HG03378 (cell line): ENCODE measurements around the gene VSNL1.

ENCODE experiments used
- ATAC-seq: cut with Tn5 transposase; IDR thresholded peaks from one replicate; pipeline ENCODE4 v1.9.1; 2021; ENCODE audit warnings: mild to moderate bottlenecking, moderate library complexity; ENCODE audit not compliant: unreplicated experiment

The VSNL1 gene

DNA sequence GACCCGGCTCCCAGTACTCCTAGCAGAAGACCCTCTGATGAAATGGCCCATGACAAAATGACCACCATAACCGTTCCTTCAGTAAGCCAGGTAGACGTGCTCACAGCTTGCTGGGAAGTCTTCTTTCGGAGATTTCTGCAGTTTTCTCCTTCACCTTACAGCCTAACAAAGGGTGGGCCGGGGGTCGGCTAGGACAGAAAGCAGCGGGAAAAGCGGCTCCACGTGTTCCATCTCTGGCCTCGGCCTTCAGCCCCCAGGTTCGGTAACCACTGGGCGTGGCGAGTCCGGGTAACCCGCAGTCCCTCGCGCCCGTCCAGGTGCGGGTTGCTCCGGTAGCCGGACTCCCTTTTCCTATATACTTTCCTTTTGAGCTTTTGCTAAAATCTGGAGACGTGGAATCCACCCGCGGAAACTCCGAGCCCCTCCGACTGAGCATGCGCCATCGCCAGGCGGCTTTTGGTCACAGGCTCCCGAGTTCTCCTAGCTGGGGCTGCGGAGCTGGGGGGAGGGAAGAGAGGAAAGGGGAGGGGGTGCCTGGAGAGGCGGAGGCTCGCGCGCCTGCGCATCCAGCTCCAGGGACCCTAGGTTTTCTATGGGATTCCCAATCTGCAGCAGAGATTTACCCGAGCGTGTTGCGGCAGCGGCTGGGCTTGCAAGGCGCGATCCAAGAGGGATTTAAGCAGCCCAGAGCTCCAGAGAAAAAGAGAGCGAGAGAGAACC, at the start of gene VSNL1:
VSNL1 (plus strand) TSS at position 604 of the 720 bp plus-strand sequence. CDS start 51,379 bp downstream, outside the sequence.
- ATAC-seq: no peak

DNA sequence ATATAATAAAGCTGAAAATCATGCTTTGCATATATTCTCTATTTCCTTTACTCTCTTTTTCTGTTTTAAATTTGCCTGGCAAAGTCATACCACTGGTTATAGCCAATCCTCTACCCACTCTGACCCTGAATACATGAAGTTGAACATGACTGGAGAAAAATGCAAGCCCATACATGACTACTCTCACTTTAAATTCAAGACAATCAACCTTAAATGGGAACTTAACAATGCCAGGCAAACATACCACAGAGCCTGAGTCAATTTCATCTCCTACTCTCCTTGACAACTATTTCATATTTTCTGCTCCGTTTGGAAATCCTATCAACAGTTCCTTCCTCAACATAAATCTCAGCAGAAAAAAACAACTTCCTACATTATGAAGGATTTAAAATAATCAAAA, 44.9 kb upstream of the VSNL1 start:
- ATAC-seq: no peak

DNA sequence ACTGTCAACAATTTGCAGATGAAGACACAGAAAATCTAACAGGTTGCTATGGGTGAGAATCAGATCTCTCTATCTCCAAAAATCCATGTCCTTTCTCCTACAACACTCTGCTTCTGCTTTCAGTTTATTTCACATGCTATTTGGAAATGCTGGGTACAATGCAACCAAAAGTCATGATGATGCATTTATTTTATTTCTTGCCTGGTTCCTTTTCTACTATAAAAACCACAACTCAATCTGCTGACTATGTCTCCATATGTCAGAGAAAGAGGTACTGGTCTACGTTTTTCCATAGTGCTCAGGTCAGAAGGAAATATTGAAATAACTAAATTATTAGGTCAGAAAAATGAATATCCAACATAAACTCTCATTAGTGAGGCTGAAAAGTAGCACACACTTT, 42.8 kb upstream of the VSNL1 start:
- ATAC-seq: no peak

DNA sequence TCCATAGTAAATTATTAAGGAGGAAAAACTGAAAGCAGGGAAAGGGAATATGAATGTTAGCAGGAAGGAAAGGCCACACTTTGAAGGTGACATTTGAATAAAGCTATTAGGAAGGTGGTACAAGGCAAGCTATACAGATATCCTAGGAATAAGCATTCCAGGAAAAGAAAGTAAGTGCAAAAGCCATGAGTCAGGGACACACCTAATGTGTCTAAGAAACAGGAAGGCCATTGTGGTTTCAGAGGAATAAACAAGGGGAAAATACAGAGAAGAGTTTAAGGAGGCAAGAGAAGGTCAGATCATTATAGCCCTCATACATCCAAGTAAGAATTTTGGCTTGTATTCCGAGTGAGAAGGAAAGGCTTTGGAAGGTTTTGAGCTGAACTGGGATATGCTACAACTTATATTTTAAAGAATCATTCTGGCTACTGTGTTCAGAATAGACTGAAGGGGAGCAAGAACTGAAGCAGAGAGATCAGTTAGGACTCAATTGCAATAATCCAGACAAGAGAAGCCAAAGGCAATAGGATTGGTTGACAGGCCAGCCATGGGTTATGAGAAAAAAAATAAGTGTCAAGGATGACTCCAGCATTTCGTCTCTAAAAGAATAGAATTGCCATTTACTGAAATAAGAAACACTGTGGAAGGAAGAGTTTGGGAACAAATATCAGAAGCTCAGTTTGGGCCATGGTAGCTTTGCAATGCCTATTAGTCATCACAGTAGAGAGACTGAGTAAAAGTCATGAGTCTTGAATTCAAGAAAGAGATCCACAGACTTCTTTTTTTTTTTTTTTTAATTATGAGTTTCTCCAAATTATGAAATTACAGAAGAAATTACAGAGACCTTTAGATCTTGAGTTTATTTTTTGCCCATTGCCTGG, 33.5 kb upstream of the VSNL1 start:
- ATAC-seq: no peak

DNA sequence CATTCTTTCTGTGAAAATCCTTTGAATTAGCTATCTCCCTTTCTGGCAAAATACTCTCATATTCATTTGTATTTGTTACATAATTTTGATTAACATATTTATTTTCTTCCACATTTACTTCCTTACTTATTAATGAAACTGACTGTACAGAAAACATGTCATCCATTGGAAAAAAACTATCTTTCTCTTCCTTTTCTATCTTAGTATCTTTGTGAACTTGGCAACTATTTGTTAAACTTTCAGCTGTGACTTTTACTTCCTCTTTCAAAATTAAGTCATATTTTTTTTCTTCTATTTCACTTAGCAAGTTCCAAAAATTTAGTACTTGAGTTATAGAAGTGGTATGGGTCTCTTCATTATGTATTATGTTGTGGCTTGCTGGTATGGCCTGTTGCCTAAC, 24.8 kb upstream of the VSNL1 start:
- ATAC-seq: peak; percentile 65

DNA sequence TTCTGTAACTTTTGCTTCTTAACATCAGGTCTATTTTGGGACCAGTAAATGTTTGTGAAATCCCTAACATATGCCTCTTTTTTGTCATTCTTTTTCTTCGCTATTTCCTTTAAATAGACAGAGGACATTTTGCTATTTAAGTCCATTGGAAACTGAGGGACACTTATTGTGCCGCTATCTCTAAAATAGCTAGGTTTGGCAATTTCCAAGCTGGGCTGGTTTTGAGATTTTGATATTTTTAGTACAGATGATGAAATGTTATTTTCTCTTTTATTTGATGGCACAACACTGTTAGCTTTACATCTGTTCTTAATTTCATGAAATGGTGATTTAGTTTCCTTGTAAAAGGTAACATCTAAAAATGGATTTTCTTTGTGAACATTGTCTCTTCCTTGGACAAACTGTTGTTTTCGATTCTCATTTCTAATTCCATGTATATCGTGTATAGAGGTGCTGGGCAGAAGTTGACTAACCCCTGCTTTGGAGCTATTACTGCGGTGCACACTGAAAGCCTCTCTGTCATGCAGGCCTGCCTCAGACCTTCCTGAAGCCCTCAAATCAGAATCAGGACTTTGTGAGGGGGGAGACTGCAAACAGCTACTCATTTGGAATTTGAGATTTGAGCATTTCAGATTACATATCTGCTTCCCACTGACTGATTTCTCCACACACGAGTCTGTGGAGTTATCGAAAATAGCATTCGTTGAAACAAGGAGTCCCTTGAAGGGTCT, 22.9 kb upstream of the VSNL1 start:
- peak; percentile 17 for ATAC-seq

DNA sequence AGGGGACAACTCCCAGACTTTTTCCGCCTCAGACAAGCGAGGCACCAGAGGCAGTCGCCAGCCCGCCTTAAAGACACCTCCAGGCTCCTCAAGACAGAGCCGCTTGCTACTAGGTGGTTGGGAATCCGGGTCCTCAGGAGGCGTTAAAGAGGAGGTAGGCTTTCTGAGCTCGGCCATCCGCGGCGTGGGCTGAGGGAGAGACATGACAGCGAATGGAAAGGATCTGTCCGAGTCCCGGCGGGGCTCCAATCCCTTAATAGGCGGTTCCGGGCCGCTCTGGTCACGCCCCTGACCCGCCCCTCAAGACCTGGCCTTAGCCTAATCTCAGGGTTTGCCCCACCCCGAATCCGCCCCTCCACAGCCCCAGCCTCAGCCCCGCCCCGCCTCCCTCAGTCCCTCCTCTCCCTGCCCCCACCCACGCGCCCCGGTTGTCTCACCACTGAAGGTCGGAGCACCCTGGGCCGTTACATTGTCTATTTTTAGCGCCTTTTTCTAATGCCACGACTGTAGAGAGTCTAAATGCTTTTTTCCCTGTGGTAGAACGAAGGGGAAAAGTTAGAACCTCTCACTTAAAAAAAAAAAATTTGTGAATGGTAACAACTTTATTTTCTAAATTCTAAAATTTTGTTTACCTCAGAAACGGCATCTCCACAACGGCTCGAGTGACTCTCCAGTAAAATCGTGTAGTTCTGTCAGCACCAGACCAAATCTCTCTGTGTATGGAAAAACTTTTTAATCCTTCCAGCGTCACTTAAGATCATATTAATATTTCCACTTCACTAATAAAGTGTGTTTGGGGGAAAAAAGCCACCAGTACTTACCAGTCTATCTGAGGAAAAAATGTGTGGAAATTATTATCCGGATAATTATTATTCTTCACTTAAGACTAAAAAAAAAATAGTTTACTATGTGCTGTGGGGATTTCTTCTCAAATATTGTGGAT, 22.0 kb upstream of the VSNL1 start, which contains the start of gene RAD51AP2:
RAD51AP2 (minus strand) TSS at position 229 of the 943 bp plus-strand sequence; CDS start at position 204, 25 bp downstream.
- peak; percentile 73 for ATAC-seq

DNA sequence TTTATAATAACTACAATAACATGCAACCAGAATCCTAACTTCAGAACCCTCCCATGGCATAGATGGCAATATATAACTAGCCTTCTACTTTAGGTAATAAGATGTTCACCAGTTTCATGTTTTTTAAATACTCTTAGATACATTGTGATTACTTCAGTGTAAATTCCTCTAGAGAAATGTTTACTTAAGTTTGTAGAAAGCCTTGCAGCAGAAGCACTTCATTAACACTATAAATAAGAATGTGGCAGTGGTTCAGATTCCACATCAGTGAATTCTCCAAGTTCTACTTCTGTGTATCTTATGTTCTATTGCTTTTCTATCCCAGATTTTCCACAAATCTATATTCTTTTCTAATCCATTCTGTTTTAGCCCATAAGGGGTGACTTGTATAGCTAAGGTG, 21.0 kb upstream of the VSNL1 start:
- ATAC-seq: no peak

DNA sequence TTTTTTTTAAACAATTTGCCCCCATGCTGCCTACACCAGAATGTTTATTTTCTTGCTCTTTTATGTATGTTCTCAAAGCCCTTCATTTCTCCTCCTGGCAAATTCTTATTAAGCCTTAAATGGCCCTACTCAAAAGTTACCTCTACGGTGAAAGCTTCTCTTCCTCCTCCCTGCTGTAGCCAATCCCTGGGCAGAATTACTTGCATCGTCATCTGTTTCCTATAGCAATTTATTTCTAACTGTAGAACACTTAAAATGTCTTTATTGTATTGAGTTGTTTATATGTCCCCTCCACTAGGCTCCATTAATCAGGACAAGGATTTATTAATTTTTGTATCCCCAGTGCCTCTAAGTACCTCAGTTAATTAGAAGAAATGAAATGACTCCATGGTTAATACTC, 19.7 kb upstream of the VSNL1 start:
- ATAC-seq: peak; percentile 42

DNA sequence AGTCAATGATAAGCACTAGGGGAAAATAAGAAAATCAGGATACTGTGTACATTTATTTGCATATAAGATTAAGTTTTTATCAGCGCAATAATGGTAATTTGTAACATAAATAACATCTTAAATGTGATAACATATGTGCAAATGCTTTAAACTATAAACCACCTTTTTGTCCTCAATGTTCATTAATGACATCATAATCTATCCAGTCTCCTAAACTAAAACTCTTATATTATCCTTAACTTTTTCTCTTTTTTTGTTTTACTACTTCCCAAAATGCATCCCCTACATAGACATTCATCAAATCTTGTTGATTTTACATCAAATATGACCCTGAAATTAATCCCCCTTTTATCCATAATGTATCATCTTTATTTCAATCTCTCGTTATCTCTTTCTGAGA, 18.9 kb upstream of the VSNL1 start:
- no peak for ATAC-seq

DNA sequence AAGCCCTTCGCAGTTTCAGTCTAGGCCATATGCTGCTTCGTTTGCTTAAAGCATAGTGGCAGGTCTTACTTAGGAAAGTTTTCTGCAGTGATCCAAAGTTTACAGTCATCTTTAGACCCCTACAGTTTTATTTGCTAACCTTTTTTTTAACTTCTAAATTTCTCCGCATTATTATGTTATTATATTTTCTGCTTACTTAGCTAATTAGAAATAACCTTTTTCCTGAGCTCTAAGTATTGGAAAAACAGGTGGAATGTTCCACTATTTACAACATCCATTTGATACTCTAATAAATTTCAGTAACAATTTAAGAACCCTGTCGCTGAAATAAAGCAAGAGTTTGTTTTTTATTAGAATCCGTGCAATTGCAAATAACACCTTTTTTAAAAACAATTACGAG, 18.2 kb upstream of the VSNL1 start:
- ATAC-seq: no peak

DNA sequence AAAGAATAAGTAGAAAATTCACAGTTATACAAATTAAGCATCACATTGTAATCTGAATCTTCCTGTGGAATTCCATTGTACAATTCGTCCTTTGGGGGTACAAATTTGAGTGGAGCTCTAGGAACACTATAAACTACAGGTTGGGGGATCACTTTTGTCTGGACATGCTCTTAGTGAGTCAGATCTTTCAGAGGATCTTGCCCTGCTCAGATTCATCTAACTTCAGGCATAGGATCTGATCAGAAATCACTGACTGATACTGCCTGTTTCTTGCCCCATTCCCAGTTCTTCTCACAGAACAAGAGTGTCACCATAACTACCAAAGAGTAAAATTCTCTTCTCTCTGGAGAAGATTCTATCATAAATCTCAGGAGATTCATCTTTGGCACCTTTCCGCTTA, 10.7 kb upstream of the VSNL1 start:
- no peak for ATAC-seq

DNA sequence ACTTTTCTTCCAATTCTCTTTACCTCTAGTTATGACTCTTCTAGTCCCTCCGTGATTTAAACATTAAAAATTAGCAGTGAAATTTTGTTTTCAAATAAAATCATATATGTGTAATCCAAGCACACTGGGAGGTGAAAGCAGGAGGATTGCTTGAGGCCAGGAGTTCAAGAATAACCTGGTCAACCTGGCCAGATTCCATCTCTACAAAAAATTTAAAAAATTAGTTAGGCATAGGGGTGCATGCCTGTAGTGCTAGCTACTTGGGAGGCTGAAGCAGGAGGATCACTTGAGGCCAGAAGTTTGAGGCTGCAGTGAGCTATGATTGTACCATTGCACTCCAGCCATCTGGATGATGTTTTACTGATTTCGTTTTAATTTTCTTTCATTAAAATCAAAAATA, 7.0 kb upstream of the VSNL1 start:
- ATAC-seq: no peak

DNA sequence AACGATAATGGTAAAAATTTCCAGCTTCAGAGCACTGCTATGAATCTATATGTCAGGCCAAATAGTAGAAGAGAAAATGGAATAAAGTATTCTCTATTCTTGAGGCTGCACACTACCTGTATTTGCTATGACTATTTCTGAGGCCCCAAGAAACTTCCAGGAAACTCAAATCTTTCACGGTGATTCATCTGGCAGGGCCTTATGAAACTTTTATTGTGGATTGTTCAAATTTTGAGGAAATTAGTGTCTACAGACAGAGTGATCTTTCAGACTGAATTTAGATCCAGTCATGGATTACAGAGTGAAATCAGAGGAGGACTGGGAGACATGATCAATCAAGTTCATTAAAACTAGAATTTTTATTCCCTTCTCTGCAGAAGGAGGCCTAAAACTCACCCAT, 4.1 kb upstream of the VSNL1 start:
- ATAC-seq: no peak

DNA sequence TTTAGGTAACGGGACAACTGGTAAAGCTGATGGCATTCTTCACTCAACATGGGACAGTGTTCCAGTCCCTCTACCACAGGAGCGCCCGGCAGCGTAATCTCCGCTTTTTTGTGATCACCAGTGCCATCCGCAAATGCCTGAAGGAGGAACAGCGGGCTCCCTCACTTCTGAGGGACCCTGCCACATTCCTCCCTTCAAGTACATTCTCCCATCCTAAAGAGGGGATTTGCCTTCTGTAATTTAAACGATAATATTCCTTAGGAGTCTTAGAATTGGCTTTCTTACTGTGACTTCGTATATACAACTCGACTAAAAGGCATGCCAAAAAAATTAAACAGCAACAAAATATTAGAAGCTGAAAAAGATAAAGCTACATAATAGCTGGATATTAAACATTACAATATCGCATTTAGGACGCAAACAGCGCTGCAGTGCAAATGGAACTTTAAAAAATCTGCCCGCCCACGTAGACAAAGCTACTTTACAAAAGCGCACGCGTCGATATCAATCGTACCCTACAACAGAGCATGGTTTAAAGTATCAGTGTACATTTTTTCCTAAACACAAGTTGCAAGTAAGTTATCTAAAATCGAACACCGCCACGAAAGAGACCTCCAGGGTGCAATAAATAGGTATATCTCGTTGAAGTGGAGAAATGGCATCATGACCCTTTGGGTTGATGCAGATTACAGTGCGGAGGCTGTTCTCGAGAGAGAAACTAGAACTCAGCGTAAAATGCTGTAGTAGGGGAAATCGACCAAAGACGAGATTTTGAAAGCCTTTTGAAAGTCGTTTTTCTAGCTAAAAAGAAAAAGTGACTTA, 2.3 kb upstream of the VSNL1 start:
- ATAC-seq: peak; percentile 37

DNA sequence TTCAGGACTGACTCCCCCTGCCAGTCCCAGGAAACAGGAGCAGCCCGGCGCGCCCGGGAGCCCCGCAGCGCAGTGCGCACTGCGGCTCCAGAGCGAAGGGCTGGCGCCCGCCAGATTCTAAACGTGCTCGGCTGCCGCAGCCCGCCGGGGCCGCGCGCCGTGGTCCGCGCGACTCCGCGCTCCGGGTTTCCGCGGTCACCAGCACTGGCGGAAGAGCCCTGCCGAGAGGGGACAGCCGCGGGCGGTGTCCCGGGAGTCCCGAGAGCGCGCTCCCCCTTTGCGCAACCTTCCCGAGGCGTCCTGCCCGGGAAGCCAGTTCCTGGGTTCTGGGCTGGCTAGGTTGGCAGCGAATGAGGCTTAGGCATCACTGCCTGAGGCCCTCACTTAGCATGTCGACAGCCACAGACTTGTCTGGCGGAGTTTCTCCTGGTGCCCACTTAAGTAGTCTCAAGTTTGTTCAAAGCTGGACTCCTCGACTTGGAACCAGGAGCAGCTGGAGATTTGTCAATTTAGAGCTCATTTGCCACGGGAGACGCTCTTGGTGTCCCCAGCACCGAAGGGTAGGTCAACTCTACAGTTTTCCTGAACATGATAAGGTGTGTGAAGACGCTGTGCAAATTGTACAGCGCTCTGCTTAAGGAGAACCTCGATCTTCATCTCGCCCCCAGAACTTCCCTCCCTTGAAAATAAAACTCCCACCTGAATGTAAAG, 1.5 kb upstream of the VSNL1 start:
- peak; percentile 45 for ATAC-seq

DNA sequence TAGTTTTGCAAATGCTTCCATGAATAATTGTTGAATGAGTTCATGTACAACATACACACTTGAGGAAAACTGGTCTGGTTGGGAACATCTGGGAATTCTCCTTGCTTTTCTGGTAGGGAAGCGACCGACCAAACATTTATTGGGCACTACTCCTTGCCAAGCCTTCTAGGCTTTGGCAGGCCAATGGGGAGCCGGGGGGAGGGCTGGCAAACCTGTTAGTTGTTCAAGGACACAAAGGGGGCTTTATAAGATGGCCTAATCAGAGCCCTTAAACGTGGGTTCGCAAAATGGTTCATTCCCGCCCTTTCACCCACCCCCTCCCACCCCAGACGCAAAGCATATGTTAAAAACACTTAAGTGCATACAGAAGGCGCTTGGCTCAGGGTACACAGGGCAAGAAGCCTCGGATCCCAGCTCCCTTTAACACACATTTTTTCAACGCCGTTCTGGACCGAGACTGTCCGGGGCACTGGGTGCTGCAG, 844 bp upstream of the VSNL1 start:
- ATAC-seq: no peak

DNA sequence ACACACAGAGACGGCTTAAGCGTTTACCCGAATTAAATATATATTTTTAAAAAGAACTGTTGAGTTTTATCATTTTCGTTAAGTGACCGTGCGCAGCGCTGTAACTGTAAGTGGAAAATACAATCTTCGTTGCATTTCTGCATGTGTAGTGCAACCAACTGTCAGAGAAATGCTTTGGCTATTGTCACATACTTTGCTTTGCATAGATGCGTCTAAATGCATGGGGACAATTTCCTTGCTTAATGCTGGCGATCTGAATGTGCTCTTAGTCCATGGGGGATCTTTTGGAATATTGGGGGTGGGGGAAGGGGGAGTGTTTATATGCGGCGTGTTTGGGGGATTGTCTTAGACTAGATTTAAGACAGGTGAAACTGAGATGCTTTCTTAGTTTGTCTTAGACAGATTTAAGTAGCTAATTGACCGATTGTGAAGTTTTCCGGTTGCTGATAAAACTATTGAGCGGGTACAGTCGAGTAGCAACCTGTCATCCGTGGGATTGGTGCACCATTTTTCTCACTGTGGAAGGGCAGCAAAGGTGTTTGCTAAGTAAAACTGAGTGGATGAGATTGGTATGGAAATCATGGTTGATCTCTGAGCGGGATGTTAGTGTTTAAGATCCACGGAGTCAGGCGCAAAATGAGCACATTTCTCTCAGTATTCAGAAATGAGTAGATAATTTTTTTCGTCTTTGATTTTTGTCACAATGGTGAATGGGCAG, 476 bp downstream of the VSNL1 start:
- no peak for ATAC-seq
